Dedifferentiated amniotic fluid mesenchymal stem cell (primary cell): ENCODE results near the gene SIRPB2.

ENCODE experiments used
- DNase-seq: peaks from one replicate; pipeline ENCODE4 v3.0.0-alpha.2; 2016; ENCODE audit errors: extremely low spot score

SIRPB2 gene

DNA sequence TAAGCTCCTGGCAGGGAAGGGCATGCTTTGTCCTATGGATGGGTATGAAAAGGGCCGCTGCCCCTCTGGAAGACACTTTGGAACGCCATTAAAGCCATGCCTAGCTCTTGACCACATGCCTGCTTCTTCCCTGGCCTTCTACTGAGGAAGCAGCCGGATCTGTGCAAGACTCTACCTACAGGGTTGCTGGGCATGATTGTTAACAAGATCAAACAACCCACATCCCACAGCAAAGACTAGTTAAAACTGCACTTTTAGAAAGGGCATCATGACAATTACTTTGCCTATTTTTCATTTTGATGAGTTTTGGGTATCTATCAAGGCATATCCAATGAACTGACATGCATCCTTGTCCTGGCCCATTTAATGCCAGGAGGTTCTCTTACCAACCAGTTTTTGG is 50.1 kb downstream of the SIRPB2 start:
- no peak for DNase-seq

DNA sequence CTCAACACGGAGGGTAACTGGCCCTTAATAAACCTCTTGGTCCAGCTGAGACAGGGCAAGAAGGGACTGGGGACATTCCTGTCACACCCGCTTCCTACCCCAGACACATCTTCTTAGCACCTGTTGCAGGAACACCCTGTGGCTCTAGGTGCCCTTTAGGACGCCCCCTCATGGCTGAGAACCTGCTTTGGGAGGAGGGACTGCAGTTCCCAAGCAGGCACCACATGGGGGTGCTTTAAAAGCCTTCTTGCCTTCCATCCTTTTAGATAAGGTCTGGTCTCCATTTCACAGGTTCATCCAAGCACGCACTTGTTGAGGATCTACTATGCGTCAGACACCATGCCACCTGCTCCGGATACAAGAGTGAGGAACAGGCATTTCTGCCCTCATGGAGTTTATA is 51.2 kb downstream of the SIRPB2 start:
- DNase-seq: no peak

DNA sequence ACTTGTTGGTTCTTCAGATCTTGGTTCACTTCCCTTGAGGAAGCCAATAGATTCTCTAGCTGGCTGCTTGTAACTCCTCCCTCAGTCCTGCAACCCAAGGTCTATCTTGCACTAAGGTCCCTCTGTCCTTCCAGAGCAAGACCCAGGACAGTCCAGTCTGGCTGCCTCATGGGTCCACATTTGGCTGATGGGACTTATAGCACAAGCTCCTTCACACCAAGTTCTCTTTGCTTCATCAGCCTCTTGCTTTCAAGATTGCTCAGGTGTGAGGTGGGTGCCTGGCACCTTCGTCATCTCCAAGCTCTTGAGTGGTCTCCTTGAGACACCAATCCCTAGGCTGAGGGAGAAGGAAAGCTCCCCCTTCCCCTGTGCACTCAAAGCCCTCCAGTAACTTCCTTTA is 52.9 kb downstream of the SIRPB2 start:
- DNase-seq: no peak

DNA sequence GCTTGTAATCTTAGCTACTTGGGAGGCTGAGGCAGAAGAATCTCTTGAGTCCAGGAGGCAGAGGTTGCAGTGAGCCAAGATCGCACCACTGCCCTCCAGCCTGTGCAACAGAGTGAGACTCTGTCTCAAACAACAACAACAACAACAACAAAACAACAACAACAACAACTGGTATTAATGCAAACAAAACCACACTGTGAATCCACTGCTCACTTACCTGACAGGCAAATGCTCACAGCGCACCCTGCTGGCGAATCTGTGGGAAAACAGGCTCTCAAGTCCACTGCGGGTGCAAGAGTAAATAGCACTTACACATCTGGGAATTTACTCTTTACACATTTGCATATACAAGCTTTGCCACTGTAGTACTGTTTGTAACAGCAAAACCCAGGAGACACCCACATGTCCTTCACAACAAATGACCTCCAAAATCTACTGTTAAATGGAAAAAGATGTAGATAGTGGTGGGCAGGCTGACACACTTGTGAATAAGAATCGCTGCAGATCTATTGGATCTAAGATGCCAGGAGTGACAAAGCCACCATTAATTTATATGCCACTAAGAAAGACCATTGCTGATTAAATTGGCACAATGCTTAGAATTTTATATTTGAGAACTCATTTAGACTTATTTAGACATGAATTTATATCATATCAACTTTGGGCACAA is 53.9 kb downstream of the SIRPB2 start:
- DNase-seq: peak; percentile 37

DNA sequence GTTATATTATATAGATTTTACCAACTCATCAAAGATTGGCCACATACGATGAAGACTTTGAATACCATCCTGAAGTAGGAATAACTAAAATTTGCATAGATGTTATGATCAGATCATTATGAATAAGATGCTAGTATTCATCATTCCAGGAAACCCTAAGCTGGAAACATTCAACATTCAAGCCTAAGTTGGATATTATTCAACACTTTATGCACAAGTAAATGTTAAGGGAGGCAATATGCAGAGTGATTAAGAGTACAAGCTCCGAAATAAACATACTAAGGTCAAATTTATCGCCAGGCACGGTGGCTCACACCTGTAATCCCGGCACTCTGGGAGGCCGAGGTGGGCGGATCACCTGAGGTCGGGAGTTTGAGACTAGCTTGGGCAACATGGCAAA is 55.0 kb downstream of the SIRPB2 start:
- no peak for DNase-seq

DNA sequence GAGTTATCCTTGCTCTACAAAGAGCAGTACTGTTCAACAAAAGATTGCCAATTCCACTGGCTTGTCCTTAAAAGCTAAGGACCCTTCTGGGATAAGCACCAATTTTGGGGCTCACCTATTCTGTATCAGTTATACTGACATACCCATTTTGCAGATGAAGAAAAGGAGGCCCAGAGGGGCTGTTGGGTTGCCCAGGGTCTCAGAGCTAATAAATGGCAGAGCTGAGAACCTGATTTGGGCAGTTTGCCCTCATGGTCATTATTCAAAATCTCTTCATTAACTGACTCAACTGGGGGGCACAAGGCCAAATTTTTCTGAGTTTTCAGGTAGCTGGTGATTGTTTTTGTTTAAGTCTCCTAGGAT is 55.9 kb downstream of the SIRPB2 start:
- DNase-seq: no peak

DNA sequence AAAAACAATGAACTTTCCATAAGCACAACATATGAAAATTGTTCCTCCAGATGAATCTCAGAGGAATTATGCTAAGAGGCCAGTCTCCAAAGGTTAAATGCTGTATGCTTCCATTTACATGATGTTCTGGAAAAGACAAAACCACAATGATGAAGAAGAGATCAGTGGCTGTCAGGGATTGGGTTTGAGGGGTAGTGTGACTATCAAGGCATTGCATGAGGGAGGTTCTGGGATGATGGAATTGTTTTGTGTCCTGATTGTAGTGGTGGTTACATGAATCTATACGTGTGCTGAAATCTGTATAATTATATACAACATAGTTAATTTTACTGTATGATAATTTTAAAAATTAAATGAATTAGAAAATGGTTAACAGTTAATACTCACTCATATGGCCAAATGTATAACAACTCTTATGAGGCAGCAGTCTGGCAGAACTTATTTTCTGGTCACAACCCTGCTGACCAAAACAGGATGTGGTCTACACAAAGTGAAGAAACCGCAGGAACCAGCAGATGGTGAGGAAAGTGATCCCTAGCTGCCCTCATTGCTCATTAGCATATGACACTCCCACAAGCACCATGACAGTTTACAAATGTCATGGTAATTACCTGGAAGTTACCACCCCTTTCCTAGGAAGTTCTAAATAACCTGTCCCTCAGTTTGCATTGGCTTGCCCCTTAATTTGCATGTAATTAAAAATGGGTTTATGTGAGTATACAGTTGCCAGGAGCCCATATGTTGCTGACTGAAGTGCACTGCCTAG is 56.5 kb downstream of the SIRPB2 start:
- no peak for DNase-seq

DNA sequence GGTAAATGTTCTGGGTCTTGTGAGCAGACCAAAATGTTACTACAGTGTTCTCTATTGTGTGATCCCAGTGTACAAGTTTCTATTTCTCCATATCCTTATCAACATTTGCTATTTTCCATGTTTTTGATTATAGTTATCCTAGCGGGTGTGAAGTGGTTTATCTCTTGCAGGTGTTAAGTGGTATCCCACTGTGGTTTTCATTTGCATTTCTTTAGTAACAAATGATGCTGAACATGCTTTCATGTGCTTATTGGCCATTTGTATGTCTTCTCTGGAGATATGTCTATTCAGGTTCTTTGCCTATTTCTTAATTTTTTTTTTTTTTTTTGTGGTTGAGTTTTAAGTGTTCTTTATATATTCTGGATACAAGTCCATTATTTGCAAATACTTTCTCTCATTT is 60.1 kb downstream of the SIRPB2 start:
- no peak for DNase-seq

DNA sequence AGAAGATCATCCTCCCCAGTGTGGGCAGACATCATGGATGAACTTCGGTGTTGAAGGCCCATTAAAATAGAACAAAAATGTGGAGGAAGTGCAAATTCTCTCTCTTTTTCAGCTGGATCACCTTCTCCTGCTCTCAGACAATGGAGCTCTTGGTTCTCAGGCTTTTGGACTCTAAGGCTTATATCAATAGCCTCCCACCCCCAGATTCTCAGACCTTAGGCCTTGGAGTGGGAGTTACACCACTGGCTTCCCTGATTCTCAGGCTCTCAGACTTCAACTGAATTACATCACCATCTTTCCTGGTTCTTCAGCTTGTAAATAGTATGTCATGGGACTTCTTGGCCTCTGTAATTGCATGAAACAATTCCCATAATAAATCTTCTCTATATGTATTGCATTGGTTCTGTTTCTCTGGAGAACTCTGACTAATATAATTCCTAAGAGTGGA is 61.2 kb downstream of the SIRPB2 start:
- DNase-seq: no peak

DNA sequence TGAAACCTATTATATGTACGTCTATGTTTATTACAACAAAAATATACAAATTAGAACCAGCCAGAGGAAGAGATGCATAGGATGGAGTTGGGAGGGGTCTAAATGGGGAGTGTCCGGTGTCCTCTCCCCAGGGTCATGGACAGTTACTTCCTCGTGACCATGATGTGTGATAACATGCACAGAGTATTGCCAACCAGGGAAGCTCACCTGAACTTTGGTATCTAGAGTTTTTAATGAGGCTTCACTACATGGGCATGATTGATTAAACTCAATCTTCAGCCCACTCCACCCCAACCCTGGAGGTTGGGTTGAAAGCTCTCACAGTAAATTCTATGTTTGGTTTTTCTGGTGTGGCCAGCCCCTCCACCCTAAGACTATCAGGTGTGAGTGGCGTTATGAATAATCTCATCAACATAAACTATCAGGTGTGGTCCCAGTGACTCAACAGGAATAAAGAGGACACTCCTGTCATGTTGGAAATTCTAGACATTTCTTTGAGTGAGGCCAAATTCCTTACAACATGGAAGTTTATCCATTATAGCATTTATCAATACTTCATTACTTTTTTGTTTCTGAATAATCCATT is 62.0 kb downstream of the SIRPB2 start:
- DNase-seq: no peak

DNA sequence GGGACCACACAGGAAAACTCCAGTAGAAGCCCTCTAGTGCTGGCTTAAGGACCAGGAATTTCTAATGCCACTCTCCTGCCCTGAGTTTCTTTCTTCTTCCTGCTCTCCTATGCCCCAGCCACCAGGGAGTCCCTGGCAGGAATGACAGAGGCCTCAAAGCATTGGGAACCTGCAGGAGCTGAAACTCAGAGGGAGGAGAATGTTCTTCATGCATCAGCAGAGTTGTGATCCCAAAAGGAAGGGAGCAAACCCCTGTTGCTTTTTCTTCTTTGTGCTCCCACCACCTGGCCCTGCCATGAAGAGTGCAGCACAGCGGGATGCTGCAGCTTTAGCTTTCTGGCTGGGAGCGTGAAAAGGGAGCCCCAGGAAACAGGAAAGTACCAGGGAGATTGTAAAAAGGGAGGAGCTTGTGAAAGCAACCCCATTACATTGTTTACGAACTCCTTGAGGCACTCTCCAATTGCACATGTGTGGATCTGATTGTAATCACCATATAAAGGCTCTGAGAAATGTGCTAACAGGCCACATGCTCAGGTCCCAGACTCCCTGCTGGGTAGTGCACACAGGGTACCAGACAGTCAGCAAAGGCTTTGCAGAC is 63.7 kb downstream of the SIRPB2 start:
- no peak for DNase-seq

DNA sequence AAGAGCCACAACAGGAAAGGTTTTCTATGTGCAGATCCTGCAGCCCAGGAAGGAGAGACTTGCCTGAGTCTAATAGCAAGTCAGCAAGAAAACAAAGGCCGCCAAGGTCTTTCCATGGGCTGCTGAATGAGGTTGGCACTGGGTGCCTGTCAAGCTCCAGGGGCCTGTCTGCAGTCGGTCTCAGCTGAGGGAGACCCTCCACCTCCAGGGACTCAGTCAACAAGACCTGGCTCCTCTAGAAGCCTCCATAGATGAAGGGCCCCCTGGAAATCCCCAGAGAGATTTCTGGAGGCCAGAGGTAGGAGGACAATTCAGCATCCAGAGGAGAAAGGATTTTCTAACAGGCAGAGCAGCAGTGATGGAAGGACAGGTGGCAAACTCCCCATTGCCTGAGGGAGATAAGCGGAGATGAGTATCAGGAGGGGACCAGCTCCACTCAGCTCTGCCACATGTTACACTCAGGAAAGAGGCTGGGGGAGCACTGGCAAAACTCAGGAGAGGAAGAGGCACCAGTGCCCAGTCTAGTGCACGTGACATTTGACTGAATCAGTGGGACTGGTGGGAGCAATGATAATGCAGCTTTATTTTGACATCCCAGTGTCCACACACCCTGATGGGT is 64.9 kb downstream of the SIRPB2 start:
- no peak for DNase-seq
